CD4-positive, alpha-beta T cell treated with Interferon gamma for 1 hour (primary cell): ENCODE data around the gene GSTA4.
"Not testable (repeated sequence)": the region's sequence is repeated elsewhere in the genome, so short reads cannot be mapped to it uniquely, and the experiment has no call there.

Source experiments
- DNase-seq: peaks from one replicate; pipeline ENCODE4 v3.0.0-alpha.2; 2020

GSTA4 gene

DNA sequence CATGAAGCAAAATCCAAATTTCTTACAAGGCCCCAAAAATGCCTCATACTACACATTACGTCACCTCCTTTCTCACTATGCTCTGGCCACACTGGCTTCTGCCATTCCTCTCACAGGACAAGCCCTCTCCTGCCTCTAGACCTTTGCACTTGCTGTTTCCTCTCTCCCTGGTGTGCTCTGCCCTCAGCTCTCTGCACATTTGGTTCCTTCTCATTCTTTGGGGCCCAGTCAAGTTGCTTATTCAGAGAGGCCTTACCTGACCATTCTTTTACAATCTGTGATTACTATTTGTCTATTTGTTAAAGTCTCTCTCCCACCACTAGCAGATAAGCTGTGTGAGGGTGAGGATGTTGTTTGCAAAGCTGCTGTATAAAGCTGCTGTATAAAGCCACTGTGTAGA is 15.4 kb upstream of the GSTA4 start:
- no peak for DNase-seq

DNA sequence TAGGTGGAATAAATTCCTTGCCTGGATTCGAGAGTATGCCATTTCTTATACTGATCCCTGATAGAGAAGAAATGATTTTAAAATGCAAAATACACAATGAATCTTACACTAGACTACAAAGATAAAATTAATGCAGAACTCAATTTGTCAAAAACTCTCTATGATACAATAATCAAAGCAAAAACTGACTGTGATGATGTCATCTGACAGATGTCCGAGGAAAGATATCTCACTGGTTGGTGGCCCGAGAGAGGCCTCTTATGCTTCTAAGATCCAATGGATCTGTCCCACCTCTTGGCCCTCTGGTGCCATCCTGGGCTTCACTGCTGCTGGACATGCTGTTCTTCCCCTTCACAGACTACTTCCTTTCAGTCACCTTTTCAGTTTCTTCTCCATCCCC is 14.4 kb upstream of the GSTA4 start:
- DNase-seq: no peak

DNA sequence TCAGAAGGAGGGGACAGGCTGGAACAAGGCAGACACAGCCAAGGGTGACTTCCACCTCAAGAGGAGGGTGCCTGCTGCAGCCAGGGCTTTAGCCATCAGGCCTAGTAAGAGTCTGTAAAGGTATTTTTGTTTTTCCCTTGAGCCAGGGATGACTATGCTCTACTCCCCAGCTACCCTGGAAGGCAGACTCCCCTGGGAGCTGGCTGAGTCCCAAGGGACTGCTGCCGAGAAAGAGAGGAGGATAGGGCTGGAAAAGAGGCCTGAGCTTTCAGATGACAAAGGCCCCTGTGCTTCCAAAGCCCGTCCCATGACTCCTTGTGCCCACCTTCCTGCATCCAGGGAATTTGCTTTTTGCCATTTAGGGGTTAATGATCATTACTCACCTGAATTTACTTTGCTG is 14.0 kb upstream of the GSTA4 start:
- DNase-seq: no peak

DNA sequence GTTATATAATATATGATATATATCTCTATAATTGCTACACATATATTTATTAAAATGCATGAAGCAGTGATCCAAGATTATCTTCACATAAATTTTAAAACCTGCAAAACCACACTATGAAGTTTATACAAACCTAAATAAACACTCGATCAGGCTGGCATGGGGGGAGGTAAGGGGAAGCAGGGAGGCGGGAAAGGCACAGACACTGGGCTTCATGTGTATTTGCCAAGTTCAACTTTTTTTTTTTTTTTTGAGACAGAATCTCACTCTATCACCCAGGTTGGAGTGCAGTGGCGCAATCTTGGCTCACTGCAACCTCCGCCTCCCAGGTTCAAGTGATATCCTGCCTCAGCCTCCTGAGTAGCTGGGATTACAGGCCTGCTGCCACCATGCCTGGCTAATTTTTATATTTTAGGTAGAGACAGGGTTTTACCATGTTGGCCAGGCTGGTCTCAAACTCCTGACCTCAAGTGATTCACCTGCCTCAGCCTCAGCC is 13.2 kb upstream of the GSTA4 start:
- not testable (repeated sequence) for DNase-seq

DNA sequence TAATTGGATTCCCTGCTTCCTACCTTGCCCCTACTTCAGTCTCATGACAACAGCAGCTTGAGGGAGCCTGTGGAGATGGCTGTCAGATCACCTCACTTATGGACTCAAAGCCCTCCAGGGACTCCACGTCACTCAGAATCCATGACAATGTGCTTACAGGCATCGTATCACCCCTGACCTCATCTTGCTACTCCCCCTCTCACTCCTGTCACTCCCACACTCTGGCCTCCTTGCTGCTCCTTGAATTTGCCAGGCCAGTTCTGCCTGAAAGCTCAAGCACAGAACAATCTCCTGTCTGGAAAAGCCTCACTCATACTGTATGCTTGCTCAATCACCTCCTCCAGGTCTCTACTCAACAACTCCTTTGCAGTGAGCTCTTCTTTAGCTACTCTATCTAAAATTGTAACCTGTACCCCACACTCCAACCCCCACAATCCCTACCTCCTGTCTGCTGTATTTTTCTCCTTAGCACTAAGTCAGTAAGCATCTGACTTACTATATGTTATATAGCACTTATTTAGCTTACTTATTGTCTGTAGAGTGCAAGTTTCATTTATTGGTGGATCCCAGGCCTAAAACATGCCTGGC is 10.7 kb upstream of the GSTA4 start:
- DNase-seq: no peak

DNA sequence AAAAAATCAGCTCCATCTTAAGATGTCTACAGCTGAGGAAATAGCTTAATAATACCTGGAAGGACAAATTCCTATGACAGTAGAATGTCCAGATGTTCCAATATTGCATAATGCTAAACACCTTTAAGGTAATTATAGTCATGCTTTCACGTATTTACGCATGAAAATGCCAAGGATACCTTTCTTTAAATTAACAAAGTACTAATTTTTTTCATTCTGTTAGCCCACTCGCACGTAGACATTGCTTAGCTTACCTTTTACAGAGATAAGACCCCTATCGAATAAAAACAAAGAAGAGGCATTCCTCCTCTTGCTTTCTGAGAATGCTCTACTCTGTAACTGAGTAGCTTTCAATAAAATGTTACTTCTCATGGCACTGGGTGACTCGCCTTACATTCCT is 4.4 kb upstream of the GSTA4 start:
- DNase-seq: no peak

DNA sequence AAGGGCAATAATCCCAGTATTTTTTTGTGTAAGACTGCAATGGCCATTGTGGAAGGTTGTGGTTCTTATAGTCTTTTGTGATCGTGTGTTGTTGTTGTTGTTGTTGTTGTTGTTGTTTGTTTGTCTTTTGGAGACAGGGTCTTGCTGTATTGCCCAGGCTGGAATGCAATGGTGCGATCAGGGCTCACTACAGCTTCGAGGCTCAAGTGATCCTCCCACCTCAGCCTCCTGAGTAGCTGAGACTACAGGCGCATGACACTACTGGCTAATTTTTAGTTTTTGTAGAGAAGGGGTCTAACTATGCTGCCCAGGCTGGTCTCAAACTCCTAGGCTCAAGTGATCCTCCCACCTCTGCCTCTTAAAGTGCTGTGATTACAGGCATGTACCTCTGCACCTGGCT is 3.5 kb upstream of the GSTA4 start:
- no peak for DNase-seq

DNA sequence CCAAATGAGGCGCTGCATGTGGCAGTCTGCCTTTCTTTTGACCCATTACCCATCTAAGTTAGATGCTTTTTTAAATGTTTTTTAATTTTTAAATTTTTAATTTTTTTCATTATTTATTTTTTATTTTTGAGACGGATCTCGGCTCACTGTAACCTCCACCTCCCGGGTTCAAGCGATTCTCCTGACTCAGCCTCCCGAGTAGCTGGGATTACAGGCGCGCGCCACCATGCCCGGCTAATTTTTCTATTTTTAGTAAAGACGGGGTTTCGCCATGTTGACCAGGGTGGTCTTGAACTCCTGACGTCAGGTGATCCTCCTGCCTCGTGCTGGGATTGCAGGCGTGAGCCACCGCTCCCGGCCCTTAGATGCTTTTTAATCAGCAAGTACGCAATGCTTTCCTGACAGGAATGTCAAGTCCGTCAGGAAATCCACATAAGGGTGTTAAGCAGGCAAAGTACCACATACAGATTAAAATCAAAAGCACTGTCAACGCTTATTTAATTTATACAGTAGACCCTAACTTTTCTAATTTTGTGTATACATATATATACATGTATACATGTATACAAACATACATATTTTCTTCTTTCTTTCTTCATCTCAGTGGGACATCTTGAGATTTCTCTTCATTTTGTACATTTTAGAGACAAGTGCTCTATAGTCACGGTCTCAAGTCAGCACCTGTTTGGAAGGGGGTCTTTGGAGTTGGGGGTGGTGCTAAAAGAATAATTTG is 995 bp upstream of the GSTA4 start:
- DNase-seq: peak; percentile 34

DNA sequence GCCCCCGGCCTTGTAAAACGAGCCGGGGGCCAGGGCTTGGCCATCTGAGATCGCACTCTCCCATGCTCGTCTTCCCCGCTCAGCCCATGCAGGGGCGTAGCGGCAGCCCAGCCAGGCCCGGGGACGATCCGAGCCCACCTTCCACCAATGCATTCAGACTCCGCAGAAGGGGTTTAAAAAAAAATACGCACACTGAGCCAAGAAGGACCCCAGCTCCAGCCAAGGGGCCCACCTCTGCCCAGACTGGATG is 320 bp downstream of the GSTA4 start:
- DNase-seq: no peak

DNA sequence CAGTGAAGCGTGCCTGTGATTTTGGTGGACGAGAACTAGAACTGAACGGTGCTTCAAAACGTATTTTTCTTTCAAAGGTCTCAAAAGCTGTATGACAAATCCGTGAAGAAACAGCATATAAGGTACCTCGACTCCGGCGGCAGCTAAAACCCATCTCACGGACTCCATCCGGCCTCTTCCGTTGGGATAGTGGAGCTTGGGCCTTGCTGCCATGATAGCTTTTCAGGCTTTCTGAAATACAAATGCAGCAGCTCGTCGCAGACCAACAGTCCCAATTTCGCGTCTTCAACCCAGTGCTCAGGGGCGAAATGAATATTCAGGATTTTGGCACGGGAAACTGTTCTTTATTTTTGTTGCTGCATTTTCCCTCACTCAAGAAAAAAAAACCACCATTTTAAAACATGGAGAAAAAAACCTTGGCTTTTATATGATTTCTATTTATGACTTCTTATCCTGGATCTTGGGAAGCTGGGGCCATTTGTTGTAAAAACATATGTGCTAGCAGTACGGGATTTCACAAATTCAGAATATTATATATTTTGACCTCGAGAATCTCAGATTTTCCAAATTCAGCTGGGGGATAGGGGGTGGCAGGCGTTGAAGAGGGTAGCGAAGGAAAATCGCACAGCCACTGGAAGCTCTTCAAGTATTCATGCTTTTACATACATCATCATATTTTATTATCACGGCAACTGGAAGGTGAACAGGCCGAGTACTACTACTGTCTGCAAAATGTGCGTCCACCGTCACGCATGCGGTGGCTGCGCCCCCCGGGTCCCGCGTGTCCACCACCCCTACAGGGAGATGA is 849 bp downstream of the GSTA4 start:
- no peak for DNase-seq

DNA sequence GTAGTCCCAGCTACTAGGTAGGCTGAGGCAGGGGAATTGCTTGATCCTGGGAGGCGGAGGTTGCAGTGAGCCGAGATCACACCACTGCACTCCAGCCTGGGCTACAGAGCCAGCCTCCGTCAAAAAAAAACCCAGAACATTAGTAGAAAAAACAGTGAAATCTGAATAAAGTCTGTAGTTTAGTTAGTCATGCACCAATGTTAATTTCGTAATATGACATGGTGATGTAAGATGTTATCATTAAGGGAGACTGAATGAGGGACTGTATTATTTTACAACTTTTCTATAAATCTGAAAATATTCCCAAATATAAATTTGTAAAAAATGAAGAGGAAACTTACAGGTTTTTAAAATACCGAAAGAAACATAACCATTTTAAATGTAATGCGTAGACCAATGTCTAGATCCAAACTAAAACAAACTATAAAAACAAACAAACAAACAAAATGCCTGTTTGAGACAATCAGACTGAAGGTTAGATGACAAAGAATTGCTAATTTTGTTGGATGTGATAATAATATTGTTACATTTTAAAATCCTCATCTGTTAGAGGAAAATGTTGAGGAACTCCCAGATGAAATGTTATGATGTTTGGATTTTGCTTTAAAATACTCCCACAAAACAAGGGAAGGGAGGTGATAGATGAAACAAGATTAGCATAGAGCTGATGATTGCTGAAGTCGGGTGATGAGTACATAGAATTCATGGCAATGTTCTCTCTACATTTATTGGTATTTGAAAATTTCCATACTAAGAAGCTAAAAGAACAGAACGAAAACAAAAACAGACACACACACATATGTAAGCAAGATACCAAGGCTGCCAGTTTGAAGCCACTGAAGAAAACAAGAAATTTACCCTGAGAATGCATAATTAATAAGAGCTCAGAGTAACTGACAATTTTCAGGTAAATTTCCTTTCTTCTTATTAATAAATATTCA is 1.8 kb downstream of the GSTA4 start:
- no peak for DNase-seq

DNA sequence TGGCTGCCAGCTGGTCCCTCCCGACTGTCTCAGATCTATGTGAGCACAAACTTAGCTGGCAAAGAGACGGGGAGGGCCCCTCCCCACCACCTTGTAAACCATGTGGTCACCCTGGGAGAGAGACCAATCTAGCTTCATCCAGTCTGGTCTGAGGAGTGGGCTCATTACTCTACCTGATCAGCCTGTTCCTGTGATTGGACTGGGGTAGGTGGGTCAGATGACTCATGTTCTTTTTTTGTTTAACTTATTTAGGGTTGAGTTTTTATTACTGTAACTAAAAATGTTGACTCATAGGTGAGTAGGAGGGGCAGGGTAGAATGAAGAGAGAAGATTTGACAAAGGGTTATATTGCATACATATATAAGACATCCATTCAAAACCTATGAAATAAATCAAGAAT is 4.7 kb downstream of the GSTA4 start:
- no peak for DNase-seq

DNA sequence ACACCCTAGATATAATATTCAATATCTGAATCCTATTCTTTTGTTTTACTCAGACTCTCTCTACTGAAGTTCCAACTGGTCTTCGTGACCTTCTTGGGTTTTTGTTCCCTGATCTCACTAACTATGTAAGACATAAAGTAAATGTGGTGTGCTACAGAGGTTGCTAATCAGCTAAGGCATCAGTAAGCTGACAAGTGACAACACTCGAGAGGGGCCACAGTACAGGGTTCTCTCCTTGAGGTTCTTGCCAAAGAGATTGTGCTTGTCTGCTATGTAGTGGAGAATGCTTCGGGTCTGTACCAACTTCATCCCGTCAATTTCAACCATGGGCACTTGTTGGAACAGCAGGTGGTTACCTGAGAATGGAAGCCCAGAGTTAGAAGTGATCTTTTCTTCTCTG is 9.9 kb downstream of the GSTA4 start:
- no peak for DNase-seq

DNA sequence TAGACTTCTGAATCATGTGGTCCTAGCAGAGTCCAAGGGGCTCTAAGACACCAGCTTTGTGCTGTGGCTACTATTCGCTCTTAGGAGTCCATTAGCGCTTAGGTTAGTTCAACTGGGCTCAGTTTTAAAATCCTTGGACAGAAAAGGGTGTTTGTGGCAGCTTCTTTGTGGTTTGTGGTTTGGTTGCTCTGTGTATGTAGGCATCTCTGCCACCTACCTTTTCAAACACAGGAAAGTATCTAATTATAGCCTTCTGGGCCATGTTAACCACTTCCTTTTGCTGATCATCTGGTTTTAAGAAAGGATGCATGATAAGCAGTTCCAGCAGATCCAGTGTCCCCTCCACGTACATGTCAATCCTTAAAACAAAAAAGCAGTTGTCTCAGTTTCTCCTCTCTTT is 10.8 kb downstream of the GSTA4 start:
- DNase-seq: peak; percentile 29

DNA sequence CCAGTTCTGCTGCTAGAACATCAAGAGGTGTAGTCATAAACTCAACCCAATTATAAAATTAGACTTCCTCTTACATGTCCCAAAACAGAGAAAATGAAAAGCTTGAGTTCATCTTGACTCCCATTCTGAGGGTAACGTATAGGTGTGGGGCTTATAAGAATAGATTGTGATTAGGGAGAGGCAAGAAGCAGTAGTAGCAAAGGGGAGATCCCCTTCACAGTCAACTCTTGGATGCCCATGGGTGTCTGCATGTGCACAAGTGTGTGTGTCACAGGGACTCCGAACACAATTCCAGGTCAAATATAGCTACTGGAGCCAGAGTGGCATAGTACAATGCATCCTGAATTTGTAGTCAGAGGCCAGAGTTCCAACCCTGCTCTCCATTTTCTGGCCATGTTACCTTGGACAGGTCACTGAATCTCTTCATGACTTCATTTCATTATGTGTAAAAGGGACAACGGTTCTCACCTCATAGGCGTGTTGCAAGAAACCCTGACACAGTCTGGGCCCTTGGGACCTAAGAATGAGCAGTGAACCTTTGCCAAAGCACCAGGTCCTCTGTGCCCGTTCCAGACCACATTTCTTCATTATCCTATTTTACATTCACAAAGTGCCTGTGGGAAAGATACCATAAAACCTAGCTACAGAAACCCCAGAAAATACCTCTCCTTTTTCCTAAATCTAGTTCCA is 11.8 kb downstream of the GSTA4 start:
- DNase-seq: no peak

DNA sequence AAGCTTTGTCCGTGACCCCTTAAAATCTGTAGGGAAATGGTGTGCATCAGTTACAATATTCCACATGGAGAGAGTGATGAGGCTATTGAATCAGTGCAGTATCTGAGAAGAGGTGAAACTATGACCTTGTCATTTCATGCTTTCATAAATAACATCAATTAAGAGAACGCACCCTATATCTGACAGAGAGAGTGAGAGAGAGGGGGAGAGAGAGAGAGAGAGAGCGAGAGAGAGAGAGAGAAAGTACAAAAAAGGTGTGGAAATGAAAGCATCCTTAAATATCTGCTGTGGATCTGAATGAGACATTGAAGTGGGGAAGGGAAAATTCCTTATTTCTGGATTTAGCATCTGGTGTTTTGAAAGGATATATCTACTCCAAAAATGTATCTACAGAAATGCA is 12.4 kb downstream of the GSTA4 start:
- DNase-seq: no peak

DNA sequence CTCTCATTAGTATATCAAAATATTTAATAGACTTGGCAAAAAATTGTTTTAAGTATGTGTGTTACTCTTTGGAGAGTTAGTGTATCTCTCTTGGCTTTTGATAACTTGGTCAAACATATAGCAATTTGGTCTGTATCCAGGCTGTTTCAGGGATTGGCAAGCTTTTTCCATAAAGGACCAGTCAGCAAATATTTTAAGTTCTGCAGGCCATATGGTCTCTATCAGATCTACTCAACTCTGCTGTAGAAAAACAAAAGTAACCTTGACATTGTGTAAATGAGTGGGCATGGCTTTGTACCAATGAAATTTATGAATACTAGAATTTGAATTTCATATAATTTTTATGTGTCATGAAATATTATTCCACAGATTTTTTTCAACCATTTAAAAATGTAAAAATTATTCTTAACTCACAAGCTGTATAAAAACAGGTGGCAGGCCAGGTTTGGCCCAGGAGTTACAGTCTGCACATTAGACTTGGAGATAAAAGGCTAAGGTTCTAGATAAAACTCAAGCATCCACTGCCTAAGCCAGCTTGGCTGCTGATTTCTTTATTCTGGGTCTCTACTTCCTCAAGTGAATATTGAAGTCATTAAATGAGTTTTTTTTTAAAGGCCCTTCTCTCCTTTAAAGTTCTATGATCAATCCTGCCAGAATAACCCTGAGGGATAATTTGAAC is 13.7 kb downstream of the GSTA4 start:
- DNase-seq: no peak

DNA sequence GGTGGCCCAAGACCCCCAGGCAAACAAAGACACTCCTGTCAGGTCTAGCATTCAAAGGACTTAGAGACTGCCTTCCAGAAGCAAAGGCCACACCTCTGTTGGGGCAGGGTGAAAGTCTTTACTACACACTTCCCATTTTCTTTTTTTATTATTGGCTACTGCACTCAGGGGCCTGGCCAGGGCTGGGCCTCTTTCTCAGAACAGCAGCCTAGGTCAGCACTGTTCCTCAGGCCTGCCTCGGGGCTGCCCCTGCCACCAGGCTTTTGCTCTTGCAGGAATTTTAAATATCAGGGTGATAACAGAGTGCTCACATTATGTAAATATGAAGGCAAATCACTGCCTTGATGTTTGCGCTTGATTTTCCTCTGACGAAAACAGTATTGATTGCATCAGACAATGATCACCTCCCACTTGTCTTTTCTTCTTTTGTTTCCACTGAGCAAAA is 18.5 kb downstream of the GSTA4 start:
- DNase-seq: peak; percentile 18

DNA sequence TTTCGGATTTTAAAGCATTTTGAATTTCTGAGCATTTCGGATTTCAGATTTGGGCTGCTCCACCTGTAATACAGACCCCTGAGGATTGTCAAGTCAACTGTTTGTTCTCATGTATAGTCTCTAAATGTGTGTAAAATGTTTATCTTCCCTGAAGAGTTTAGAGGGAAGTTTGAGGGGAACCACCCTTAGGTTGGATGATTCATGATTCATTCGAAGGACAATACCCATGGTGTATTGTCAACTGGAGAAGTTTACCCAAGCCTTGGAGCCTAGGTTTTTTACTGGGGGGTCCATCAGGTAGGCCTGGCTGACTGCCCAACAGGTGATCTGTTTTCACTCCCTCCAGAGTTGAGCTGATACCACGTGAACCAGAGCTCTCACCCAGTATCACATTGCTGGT is 18.9 kb downstream of the GSTA4 start:
- no peak for DNase-seq

DNA sequence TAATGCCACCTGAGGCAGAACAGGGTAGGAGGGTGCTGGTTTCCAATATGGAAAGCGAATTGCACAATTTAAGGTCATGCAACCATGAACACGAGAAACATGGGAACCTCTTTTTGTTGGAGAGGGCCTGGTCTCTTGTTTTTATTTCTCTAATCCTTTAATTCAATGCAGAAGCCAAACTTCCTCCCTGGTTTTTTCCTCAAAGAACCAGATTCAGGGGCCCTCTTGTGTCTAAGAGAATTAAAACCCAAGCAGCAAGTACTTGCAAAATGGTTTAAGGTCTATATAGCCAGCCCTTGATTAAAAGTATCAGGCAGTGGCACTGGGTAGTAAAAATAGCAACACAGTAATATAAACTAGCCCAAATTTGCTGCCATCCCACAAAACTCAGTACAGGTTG is 19.5 kb downstream of the GSTA4 start:
- DNase-seq: no peak

DNA sequence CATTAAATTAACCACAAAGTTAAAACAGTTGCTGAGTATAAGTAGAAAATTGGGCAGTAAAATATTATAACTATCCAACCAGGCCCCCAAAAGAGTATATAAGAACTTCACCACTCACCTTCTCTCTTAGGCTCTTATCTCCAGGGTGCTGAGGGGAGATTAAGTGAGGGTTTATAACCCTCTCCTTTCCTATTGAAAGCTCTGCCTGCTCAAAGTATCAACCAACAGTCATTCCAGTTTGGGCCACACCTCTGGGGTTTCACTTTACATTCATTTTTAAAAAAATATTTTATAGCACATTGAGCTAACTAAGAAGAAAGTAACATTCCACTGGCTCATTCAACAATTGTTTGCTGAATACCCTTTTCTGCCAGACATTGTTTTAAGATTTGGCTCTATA is 22.1 kb downstream of the GSTA4 start:
- no peak for DNase-seq

DNA sequence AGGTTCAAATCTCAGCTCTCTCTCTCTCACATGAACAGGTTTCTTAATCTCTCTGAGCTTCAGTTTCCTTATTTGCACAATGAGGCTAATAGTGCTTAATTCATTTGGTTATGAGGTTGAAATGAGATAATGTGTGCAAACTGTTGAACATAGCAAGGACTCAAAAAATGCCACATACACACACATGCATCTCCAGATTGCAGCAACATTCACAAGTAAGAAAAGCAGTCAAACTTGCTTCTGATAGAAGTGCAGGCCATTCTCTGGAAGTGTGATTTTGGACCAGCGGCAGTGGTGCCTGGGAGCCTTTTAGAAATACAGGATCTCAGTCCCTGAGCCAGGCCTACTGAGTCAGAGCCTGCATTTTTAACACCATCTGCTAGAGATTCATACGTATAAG is 25.7 kb downstream of the GSTA4 start:
- DNase-seq: no peak
